ENCODE measurements around the gene BBX. TPM values are rescaled to one million over a fixed set of nuclear protein-coding genes. Genes with fewer than 3 reads are reported as not detected.

The BBX gene
- polyA plus RNA-seq, 1 donor from 2014 or later, result 23.8 TPM

DNA sequence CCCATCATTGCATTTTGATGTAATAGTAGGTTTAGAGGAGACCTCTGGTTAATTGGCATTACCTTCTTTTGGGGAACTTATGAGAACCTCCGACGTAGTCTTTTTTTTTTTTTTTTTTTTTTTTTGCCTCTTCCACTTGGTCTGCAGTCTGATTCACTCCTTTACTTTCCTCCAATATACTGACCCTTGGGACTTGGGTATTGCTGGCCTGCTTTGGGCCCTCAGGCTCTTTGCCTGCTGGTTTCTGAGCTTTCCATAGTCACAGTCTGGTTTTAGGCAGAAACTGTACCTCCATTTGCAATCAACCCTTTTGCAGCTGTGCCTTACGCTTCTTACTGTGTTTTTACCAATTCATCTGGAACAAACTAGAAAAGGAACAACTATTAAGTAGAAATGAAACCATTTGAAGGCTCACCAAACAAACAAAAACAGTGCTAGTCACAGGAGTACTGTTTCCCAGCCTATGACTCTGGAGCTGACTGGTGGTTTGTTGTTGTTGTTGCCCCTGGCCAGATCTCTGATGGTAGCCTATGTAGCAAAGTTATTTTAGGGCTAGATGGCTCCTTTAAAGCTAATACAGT is 272.8 kb downstream of the BBX start:
- Histone ChIP-seq H2AFZ (ENCODE audit: low read depth, low read length) (no peak overlapping the region), H3K4me3 (ENCODE audit: low read length) (no peak overlapping the region), H3K79me2 (replicated peaks; ENCODE audit: insufficient read depth, low read length) (no peaks in the 10 kb centered on the region), H4K20me1 (ENCODE audit: insufficient read depth) (no peaks in the 10 kb centered on the region), H3F3A (ENCODE audit: insufficient read depth, low read length, poor library complexity, severe bottlenecking) (no peaks in the 10 kb centered on the region), H3K27me3 (ENCODE audit: insufficient read depth, low read depth, low read length) (no peaks in the 10 kb centered on the region), H3K9ac (ENCODE audit: low read length) (no peak overlapping the region), H3K4me2 (ENCODE audit: low read length) (no peak overlapping the region), H3K36me3 (ENCODE audit: insufficient read depth, low read length) (no peaks in the 10 kb centered on the region), H3K9me3 (ENCODE audit: low read length) (no peaks in the 10 kb centered on the region), H3K9me2 (ENCODE audit: insufficient read depth, low read length) (no peaks in the 10 kb centered on the region), H3K27ac (ENCODE audit: low read length) (no peak overlapping the region)
- TF ChIP-seq TAF1 (IDR thresholded peaks at IDR 0.05; ENCODE audit: low read depth) (no peak), SMC3 (conservative IDR thresholded peaks at IDR 0.05; ENCODE audit: poor library complexity) (no peak), MXI1 (conservative IDR thresholded peaks at IDR 0.05; ENCODE audit: poor library complexity, severe bottlenecking) (no peak), RAD21 (conservative IDR thresholded peaks at IDR 0.05) (no peak), EP300 (conservative IDR thresholded peaks at IDR 0.05; ENCODE audit: poor library complexity, severe bottlenecking) (no peak), EZH2 (IDR thresholded peaks at IDR 0.05; ENCODE audit: borderline replicate concordance, insufficient read depth, low read length, poor library complexity, severe bottlenecking) (no peak), POLR2AphosphoS5 (IDR thresholded peaks at IDR 0.05) (no peak)
- TF ChIP-seq, protein P1, sequence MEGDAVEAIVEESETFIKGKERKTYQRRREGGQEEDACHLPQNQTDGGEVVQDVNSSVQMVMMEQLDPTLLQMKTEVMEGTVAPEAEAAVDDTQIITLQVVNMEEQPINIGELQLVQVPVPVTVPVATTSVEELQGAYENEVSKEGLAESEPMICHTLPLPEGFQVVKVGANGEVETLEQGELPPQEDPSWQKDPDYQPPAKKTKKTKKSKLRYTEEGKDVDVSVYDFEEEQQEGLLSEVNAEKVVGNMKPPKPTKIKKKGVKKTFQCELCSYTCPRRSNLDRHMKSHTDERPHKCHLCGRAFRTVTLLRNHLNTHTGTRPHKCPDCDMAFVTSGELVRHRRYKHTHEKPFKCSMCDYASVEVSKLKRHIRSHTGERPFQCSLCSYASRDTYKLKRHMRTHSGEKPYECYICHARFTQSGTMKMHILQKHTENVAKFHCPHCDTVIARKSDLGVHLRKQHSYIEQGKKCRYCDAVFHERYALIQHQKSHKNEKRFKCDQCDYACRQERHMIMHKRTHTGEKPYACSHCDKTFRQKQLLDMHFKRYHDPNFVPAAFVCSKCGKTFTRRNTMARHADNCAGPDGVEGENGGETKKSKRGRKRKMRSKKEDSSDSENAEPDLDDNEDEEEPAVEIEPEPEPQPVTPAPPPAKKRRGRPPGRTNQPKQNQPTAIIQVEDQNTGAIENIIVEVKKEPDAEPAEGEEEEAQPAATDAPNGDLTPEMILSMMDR (IDR thresholded peaks at IDR 0.05; ENCODE audit: poor library complexity, severe bottlenecking), result no peak
- TF ChIP-seq, protein P2, sequence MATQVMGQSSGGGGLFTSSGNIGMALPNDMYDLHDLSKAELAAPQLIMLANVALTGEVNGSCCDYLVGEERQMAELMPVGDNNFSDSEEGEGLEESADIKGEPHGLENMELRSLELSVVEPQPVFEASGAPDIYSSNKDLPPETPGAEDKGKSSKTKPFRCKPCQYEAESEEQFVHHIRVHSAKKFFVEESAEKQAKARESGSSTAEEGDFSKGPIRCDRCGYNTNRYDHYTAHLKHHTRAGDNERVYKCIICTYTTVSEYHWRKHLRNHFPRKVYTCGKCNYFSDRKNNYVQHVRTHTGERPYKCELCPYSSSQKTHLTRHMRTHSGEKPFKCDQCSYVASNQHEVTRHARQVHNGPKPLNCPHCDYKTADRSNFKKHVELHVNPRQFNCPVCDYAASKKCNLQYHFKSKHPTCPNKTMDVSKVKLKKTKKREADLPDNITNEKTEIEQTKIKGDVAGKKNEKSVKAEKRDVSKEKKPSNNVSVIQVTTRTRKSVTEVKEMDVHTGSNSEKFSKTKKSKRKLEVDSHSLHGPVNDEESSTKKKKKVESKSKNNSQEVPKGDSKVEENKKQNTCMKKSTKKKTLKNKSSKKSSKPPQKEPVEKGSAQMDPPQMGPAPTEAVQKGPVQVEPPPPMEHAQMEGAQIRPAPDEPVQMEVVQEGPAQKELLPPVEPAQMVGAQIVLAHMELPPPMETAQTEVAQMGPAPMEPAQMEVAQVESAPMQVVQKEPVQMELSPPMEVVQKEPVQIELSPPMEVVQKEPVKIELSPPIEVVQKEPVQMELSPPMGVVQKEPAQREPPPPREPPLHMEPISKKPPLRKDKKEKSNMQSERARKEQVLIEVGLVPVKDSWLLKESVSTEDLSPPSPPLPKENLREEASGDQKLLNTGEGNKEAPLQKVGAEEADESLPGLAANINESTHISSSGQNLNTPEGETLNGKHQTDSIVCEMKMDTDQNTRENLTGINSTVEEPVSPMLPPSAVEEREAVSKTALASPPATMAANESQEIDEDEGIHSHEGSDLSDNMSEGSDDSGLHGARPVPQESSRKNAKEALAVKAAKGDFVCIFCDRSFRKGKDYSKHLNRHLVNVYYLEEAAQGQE (IDR thresholded peaks at IDR 0.05; ENCODE audit: borderline replicate concordance), result no peak

DNA sequence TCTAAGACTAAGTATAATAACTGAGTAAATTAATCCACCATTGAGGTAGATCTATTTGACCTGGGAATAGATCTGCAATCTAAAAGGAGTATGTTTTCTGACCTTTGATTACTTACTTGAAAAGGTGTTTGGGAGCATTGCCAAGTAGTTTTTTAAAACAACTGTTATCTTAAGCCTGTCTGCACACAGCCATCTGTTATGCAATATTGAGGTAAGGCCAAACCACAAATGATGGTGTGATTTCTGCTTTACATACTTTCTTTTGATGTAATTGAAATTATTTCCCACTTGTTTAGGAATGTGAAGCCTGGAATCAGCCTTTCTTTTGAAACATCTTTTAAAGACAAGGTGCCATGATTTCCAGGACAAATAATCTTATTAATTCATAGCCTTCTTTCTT is 274.0 kb downstream of the BBX start:
- H4K20me1 ChIP-seq (ENCODE audit: insufficient read depth), result no peaks in the 10 kb centered on the region
- no peak overlapping the region for H3K4me2 ChIP-seq (ENCODE audit: low read length)
- H3K9ac ChIP-seq (ENCODE audit: low read length), result no peak overlapping the region
- no peaks in the 10 kb centered on the region for H3F3A ChIP-seq (ENCODE audit: insufficient read depth, low read length, poor library complexity, severe bottlenecking)
- TF ChIP-seq POLR2AphosphoS5 (IDR thresholded peaks at IDR 0.05), result no peak
- TF ChIP-seq, protein P1 (IDR thresholded peaks at IDR 0.05; ENCODE audit: poor library complexity, severe bottlenecking), result no peak
- TF ChIP-seq RAD21 (conservative IDR thresholded peaks at IDR 0.05), result no peak
- TF ChIP-seq MXI1 (conservative IDR thresholded peaks at IDR 0.05; ENCODE audit: poor library complexity, severe bottlenecking), result no peak
- TF ChIP-seq EP300 (conservative IDR thresholded peaks at IDR 0.05; ENCODE audit: poor library complexity, severe bottlenecking), result no peak
- TF ChIP-seq EZH2 (IDR thresholded peaks at IDR 0.05; ENCODE audit: borderline replicate concordance, insufficient read depth, low read length, poor library complexity, severe bottlenecking), result no peak
- TF ChIP-seq SMC3 (conservative IDR thresholded peaks at IDR 0.05; ENCODE audit: poor library complexity), result no peak
- TF ChIP-seq TAF1 (IDR thresholded peaks at IDR 0.05; ENCODE audit: low read depth), result no peak
- TF ChIP-seq, protein P2 (IDR thresholded peaks at IDR 0.05; ENCODE audit: borderline replicate concordance), result no peak
- no peaks in the 10 kb centered on the region for H3K9me2 ChIP-seq (ENCODE audit: insufficient read depth, low read length)
- no peak overlapping the region for H2AFZ ChIP-seq (ENCODE audit: low read depth, low read length)
- H3K27me3 ChIP-seq (ENCODE audit: insufficient read depth, low read depth, low read length), result no peaks in the 10 kb centered on the region
- no peak overlapping the region for H3K4me3 ChIP-seq (ENCODE audit: low read length)
- no peaks in the 10 kb centered on the region for H3K9me3 ChIP-seq (ENCODE audit: low read length)
- no peaks in the 10 kb centered on the region for H3K79me2 ChIP-seq (replicated peaks; ENCODE audit: insufficient read depth, low read length)
- no peak overlapping the region for H3K27ac ChIP-seq (ENCODE audit: low read length)
- no peaks in the 10 kb centered on the region for H3K36me3 ChIP-seq (ENCODE audit: insufficient read depth, low read length)

Data from neural cell (in vitro differentiated cells).